Measurements from ENCODE around the gene ANO8. TPM values are rescaled to one million over a fixed set of nuclear protein-coding genes. Genes with fewer than 3 reads are reported as not detected.
A peak's percentile ranks its signal among the peaks of the same experiment; 100 is the strongest.
"Not testable (repeated sequence)": the region's sequence is repeated elsewhere in the genome, so short reads cannot be mapped to it uniquely, and the experiment has no call there.

ANO8 gene
- total RNA-seq, 1 donor from 2014 or later = 16.2 TPM

DNA sequence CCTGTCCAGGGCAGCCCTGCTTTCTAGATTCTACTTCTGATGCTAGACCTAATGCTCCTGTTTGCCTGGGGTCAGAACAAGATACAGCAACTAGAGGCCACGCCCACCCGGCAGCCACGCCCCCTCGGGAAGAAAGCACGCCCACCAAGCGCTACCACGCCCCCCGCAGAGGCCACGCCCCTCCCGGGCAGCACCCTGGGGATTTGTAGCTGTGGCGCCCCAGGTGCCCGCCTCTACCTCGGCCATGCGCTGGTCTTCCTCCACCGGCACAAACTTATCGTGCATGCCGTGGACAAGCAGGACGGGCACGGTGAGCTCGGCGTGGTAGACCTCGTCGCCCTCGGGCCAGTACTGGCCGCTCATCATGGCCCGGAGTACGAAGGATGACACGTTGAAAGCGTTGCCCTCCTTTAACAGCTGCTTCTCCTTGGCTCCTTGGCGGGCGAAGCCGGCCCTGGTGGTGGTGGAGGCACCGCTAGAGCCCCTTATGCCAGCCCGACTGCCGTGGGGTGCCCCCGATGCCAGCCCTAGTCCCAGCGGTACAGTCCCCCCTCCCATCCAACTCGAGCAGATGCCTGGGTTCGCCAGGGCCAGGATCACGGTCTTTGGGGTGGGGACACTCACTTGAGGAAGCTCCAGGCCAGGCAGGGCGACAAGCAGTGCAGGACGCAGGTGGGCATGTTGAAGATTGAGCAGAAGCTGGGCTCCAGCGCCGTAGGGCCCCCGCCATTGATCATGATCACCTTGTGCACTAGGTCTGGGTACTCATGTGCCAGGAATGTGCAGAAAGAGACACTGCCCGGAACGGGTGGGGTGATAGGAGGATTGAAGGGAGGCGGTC lies 40.4 kb downstream of the ANO8 start:
- DNase-seq (ENCODE audit: low spot score) = no peak

GRCh38 chr19:17293605-17294004 lies 41.0 kb downstream of the ANO8 start:
- DNase-seq (ENCODE audit: low spot score) = no peak

- DNase-seq (ENCODE audit: low spot score) = no peak
These were observed 42.2 kb downstream of the ANO8 start for GRCh38 chr19:17292301-17293074.

GRCh38 chr19:17289489-17289888 lies 45.2 kb downstream of the ANO8 start:
- DNase-seq (ENCODE audit: low spot score) = no peak

DNA sequence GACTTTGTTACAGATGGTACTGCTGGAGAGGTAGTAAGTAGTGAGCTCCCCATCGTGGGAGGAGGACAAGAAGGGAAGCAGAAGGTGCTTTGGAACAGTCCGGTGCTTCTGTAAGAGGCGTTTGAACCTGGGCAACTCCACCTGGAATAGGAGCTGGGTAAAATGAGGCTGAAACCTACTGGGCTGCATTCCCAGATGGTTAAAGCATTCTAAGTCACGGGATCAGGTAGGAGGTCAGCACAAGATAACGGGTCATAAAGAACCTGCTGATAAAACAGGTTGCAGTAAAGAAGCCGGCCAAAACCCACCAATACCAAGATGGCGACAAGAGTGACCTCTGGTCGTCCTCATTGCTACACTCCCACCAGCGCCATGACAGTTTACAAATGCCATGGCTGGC lies 47.9 kb downstream of the ANO8 start:
- no peak for DNase-seq (ENCODE audit: low spot score)

DNA sequence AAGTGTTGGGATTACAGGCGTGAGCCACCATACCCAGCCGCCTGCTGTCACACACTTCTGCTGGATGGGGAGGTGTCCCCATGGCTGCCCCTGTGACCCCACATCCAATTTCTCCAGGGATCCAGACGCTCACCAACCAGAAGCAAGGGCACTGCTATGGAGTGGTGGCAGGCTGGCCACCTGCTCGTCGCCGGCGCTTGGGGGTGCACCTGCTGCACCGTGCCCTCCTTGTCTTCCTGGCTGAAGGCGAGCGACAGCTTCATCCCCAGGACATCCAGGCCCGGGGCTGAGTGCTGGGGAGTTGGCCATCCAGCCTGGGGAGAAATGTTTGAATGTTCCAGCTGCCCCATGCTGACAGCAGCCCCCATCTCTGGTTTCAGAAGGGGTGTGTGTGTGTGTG lies 48.4 kb downstream of the ANO8 start:
- DNase-seq (ENCODE audit: low spot score) = no peak

GRCh38 chr19:17285415-17286135 lies 49.1 kb downstream of the ANO8 start:
- no peak for DNase-seq (ENCODE audit: low spot score)

- no peak for DNase-seq (ENCODE audit: low spot score)
These were observed 51.1 kb downstream of the ANO8 start for GRCh38 chr19:17283504-17283996.

- peak; percentile 94 for DNase-seq (ENCODE audit: low spot score)
These were observed 52.0 kb downstream of the ANO8 start for GRCh38 chr19:17282488-17283125.

GRCh38 chr19:17281391-17282304 lies 53.0 kb downstream of the ANO8 start, which contains the start of gene ANKLE1:
TSS of gene ANKLE1 (plus strand) at chr19:17281901. CDS start at chr19:17281921, 20 bp downstream.
- no peak for DNase-seq (ENCODE audit: low spot score)

DNA sequence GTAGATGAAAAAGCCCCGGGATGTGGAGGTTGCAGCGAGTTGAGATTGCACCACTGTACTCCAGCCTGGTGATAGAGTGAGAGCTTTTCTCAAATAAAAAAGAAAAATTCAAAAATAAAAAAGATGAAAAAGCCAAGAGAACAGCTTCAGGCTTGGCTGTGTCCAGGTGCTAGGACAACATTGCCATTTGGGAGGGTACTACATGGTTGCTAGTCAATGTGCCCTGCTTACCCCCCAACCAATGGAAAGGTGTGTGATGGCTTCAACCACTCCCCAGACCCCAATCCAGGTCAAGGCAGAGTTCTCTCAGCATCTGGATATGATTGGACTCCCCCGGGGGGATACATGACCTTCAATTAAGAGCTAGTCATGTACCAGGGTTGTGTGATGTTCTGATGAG lies 55.2 kb downstream of the ANO8 start:
- DNase-seq (ENCODE audit: low spot score) = no peak

- no peak for DNase-seq (ENCODE audit: low spot score)
These were observed 59.0 kb downstream of the ANO8 start for GRCh38 chr19:17275441-17276175.

DNA sequence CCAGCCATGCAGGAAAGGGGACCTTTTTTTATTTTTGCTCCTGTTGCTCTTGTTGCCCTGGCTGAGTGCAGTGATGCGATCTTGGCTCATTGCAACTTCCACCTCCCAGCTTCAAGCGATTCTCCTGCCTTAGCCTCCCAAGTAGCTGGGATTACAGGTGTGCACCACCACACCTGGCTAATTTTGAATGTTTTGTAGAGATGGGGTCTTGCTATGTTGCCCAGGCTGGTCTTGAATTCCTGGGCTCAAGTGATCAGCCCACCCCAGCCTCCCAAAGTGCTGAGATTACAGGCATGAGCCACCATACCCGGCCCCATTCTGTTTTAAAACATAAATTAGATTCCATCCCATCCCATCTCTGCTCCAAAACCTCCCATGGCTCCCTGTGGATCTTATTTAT lies 59.8 kb downstream of the ANO8 start:
- DNase-seq (ENCODE audit: low spot score) = not testable (repeated sequence)

Other genes with a start within 250 kb of the ANO8 start
- 33.2 TPM for gene USE1, start 119.5 kb downstream of the ANO8 start, total RNA-seq
- gene OCEL1, start 108.6 kb downstream of the ANO8 start, total RNA-seq = 29.0 TPM
- 42.8 TPM for gene NR2F6, start 88.9 kb downstream of the ANO8 start, total RNA-seq
- gene USHBP1, start 70.1 kb downstream of the ANO8 start, total RNA-seq = 11.3 TPM
- gene BABAM1, start 67.4 kb downstream of the ANO8 start, total RNA-seq = 66.0 TPM
- gene ANKLE1, start 53.0 kb downstream of the ANO8 start, total RNA-seq = 0.55 TPM
- 12.9 TPM for gene ABHD8, start 31.4 kb downstream of the ANO8 start, total RNA-seq
- gene MRPL34, start 29.0 kb downstream of the ANO8 start, total RNA-seq = 99.2 TPM
- gene DDA1, start 25.3 kb downstream of the ANO8 start, total RNA-seq = 45.6 TPM
- 13.1 TPM for gene GTPBP3, start 2.7 kb upstream of the ANO8 start, total RNA-seq
- gene PLVAP, start 42.5 kb upstream of the ANO8 start, total RNA-seq = 293 TPM
- gene CCDC194, start 59.3 kb upstream of the ANO8 start, total RNA-seq = 0.87 TPM
- 185 TPM for gene BST2, start 70.8 kb upstream of the ANO8 start, total RNA-seq
- gene MVB12A, start 85.2 kb upstream of the ANO8 start, total RNA-seq = 46.9 TPM
- not detected for gene TMEM221, start 113.8 kb upstream of the ANO8 start, total RNA-seq
- gene NXNL1, start 126.1 kb upstream of the ANO8 start, total RNA-seq = 1.3 TPM
- 36.5 TPM for gene SLC27A1, start 135.7 kb upstream of the ANO8 start, total RNA-seq
- 66.9 TPM for gene PGLS, start 176.8 kb upstream of the ANO8 start, total RNA-seq
- 117 TPM for gene COLGALT1, start 220.8 kb upstream of the ANO8 start, total RNA-seq